Endothelial cell of umbilical vein (primary cell): ENCODE results near the gene RAC2. TPM values are rescaled to one million over a fixed set of nuclear protein-coding genes. Genes with fewer than 3 reads are reported as not detected.

Experiments used
- BruUV-seq: library from RNA; stranded (reverse); fragments of 400-500 nt; replicated peaks from 2 replicates; lab custom pipeline; 2021; lab: Mats Ljungman, UMichigan
- CTCF ChIA-PET: fragments of 300-600, 350-600 bp; sonication (Branson Sonifier 250); formaldehyde crosslinking; loops from one replicate; lab custom pipeline; 2021; ENCODE audit warnings: antibody characterized with exemption, inconsistent platforms; lab: Charles Lee
- POLR2A ChIA-PET: fragments of 300-600, 350-600 bp; sonication (Branson Sonifier 250); formaldehyde crosslinking; loops from one replicate; lab custom pipeline; 2021; ENCODE audit warnings: antibody characterized with exemption, inconsistent platforms; lab: Charles Lee
- DNase-seq: peaks from one replicate; pipeline ENCODE4 v3.0.0-alpha.2; 2011; ENCODE audit warnings: low read depth, low spot score
- FAIRE-seq: peaks from 2 replicates; lab custom pipeline; 2011; peaks lifted over from hg19 to GRCh38; lab: Jason Lieb, UNC
- H2AFZ ChIP-seq: 2 replicates; pipeline ENCODE4 v1.6.0; 2012; ENCODE audit warnings: low read depth, low read length, control low read depth, inconsistent platforms
- H3K27ac ChIP-seq: 2 replicates; pipeline ENCODE4 v1.5.1; 2011; ENCODE audit warnings: low read depth, mild to moderate bottlenecking, control low read depth, low read length, moderate library complexity; ENCODE audit not compliant: insufficient read depth
- H3K27me3 ChIP-seq, 2 experiments: 2 replicates each; pipeline versions ENCODE4 v1.6.0 to v1.6.1; 2011; ENCODE audit warnings: low read length in 2 of 2, mixed read lengths in 1 of 2; ENCODE audit not compliant: control insufficient read depth in 2 of 2, insufficient read depth in 2 of 2
- H3K36me3 ChIP-seq, 2 experiments: 2 replicates in 1 of 2; 3 replicates in 1 of 2; pipeline ENCODE4 v1.5.1; 2011; ENCODE audit warnings: low read length in 2 of 2, mild to moderate bottlenecking in 1 of 2, moderate library complexity in 1 of 2; ENCODE audit not compliant: control insufficient read depth in 2 of 2, insufficient read depth in 2 of 2; ENCODE audit errors: extremely low read depth in 1 of 2
- H3K4me1 ChIP-seq: 3 replicates; pipeline ENCODE4 v1.5.1; 2011; ENCODE audit warnings: mild to moderate bottlenecking, low read length; ENCODE audit not compliant: control insufficient read depth, insufficient read depth; ENCODE audit errors: extremely low read depth
- H3K4me2 ChIP-seq: 2 replicates; pipeline ENCODE4 v1.6.1; 2011; ENCODE audit warnings: low read length, control low read depth, mixed read lengths; ENCODE audit not compliant: insufficient read depth
- H3K4me3 ChIP-seq, 3 experiments: fragments of 200-600 bp in 1 of 3; sonication (generic), shearing (Covaris generic) in 1 of 3; replicated peaks in 1 of 3; 2 replicates each; pipeline ENCODE4 v1.5.1; 2011 to 2016; ENCODE audit warnings: control low read depth in 3 of 3, low read length in 3 of 3, mild to moderate bottlenecking in 2 of 3, inconsistent platforms in 1 of 3, low read depth in 1 of 3, moderate library complexity in 1 of 3; ENCODE audit not compliant: insufficient read depth in 1 of 3
- H3K79me2 ChIP-seq: 2 replicates; pipeline ENCODE4 v1.6.0; 2012; ENCODE audit warnings: low read length, inconsistent platforms; ENCODE audit not compliant: control insufficient read depth, insufficient read depth
- H3K9ac ChIP-seq: replicated peaks from 2 replicates; pipeline ENCODE3; 2011; ENCODE audit warnings: low read length, control low read depth; ENCODE audit not compliant: insufficient read depth; ENCODE audit errors: extremely low read depth
- H3K9me1 ChIP-seq: replicated peaks from 3 replicates; pipeline ENCODE4 v1.6.0; 2011; ENCODE audit warnings: mild to moderate bottlenecking, low read length; ENCODE audit not compliant: control insufficient read depth, insufficient read depth; ENCODE audit errors: extremely low read depth
- H3K9me3 ChIP-seq: replicated peaks from 2 replicates; pipeline ENCODE4 v1.5.1; 2012; ENCODE audit warnings: low read length, inconsistent platforms; ENCODE audit not compliant: control insufficient read depth, insufficient read depth
- H4K20me1 ChIP-seq: replicated peaks from 2 replicates; pipeline ENCODE3; 2011; ENCODE audit warnings: mild to moderate bottlenecking, low read length; ENCODE audit not compliant: control insufficient read depth, insufficient read depth; ENCODE audit errors: extremely low read depth
- CTCF ChIP-seq, 2 donors: IDR thresholded peaks; 1 replicate in 1 of 2; 2 replicates in 1 of 2; pipeline ENCODE4 v1.5.1; 2011; ENCODE audit warnings: low read length in 2 of 2, mild to moderate bottlenecking in 2 of 2, moderate library complexity in 2 of 2, control low read depth in 1 of 2, inconsistent platforms in 1 of 2, low read depth in 1 of 2; ENCODE audit not compliant: insufficient read depth in 1 of 2; ENCODE audit errors: extremely low read depth in 1 of 2
- EZH2 ChIP-seq: IDR thresholded peaks from 2 replicates; pipeline ENCODE4 v1.6.1; 2012; ENCODE audit warnings: borderline replicate concordance, low read depth, mild to moderate bottlenecking, moderate library complexity, low read length, inconsistent platforms; ENCODE audit not compliant: severe bottlenecking
- FOS ChIP-seq: IDR thresholded peaks from 2 replicates; pipeline ENCODE4 v1.6.1; 2011; ENCODE audit warnings: mild to moderate bottlenecking, low read length, moderate library complexity, borderline replicate concordance; ENCODE audit not compliant: insufficient read depth
- POLR2A ChIP-seq: IDR thresholded peaks from 2 replicates; pipeline ENCODE4 v1.6.1; 2012; ENCODE audit warnings: low read depth, mild to moderate bottlenecking, control low read depth, low read length
- POLR2AphosphoS5 ChIP-seq: IDR thresholded peaks from 2 replicates; pipeline ENCODE4 v1.6.1; 2012; ENCODE audit warnings: low read depth, mild to moderate bottlenecking, control low read depth, low read length, moderate library complexity; ENCODE audit not compliant: insufficient read depth
- dilution Hi-C: fragments of 300-500 bp; cut with MboI; formaldehyde crosslinking; loops from one replicate; pipeline ENCODE4 v1.15.0; 2019; ENCODE audit warnings: low sequenced_read_pairs; ENCODE audit not compliant: extremely low pct_ligation_motif_present
- intact Hi-C: fragments of 100-400 bp; cut with micrococcal nuclease; formaldehyde crosslinking; loops from one replicate; pipeline ENCODE4 v1.10.0; 2022
- polyA plus RNA-seq, 4 experiments: library from polyadenylated mRNA; depleted of rRNA in 3 of 4; stranded (reverse) in 3 of 4; unstranded in 1 of 4; fragments of >200 nt; gene quantifications; 2 replicates each; pipeline versions ENCODE4 v1.2.1 to v1.2.3, GENCODE V29; 2011 to 2012; ENCODE audit warnings: missing spikeins in 1 of 4
- total RNA-seq: library from RNA; stranded (reverse); gene quantifications from 2 replicates; pipeline ENCODE4 v1.2.3, GENCODE V29; 2021
- TF ChIP-seq, protein P1 (sequence below): IDR thresholded peaks from 2 replicates; pipeline ENCODE4 v1.6.1; 2011; ENCODE audit not compliant: insufficient read depth, insufficient read length

Gene RAC2
- total and polyA plus RNA-seq, 2 donors (not counting 3 experiments of a cell fraction or from before 2014, with no cell fraction given) = 122 to 181 TPM

- H3K9me3 ChIP-seq = no peaks in the 10 kb centered on the region
- no peak overlapping the region for H3K27ac ChIP-seq
- no peaks in the 10 kb centered on the region for H3K27me3 ChIP-seq
- intact Hi-C loops = no loop called here
- H3K9me1 ChIP-seq = no peaks in the 10 kb centered on the region
- ChIA-PET CTCF (interaction anchor here (0.9 to 2.5 kb wide), 4 partner anchors 10 to 182 kb away, joined by 3 to 12 read pairs (median 6); partner anchors contain the start of gene CYTH4), POLR2A (no interaction called here)
- FAIRE-seq (peak; percentile 73), DNase-seq (no peak)
- BruUV-seq = no TSS peak
- H2AFZ ChIP-seq = peak overlapping the region; percentile 72
- H3K4me1 ChIP-seq = peaks cover 11% of the 10 kb centered on the region
- no peak overlapping the region for H3K4me3 ChIP-seq
- dilution Hi-C loops = no loop called here
- TF ChIP-seq EZH2 (no peak), FOS (peak; percentile 52)
- no peaks in the 10 kb centered on the region for H3K79me2 ChIP-seq
- no peak overlapping the region for H3K4me2 ChIP-seq
- no peaks in the 10 kb centered on the region for H4K20me1 ChIP-seq
- H3K36me3 ChIP-seq = no peaks in the 10 kb centered on the region
- H3K9ac ChIP-seq = no peak overlapping the region
Observed at GRCh38 chr22:37273126-37273845, 29.2 kb upstream of the RAC2 start.

GRCh38 chr22:37270928-37271650 lies 27.0 kb upstream of the RAC2 start:
- Histone ChIP-seq H3K4me2 (no peak overlapping the region), H3K4me3 (no peak overlapping the region), H3K9me3 (no peaks in the 10 kb centered on the region), H2AFZ (peak overlapping the region; percentile 18), H3K4me1 (peaks cover 15% of the 10 kb centered on the region), H3K27me3 (no peaks in the 10 kb centered on the region), H3K79me2 (no peaks in the 10 kb centered on the region), H3K9me1 (no peaks in the 10 kb centered on the region), H3K27ac (no peak overlapping the region), H4K20me1 (no peaks in the 10 kb centered on the region), H3K9ac (no peak overlapping the region), H3K36me3 (no peaks in the 10 kb centered on the region)
- dilution Hi-C loops (no loop called here), intact Hi-C loops (no loop called here)
- no TSS peak for BruUV-seq
- ChIA-PET CTCF (interaction anchor here (0.6 to 5.1 kb wide), 6 partner anchors 9 to 184 kb away, joined by 3 to 31 read pairs (median 3); partner anchors contain the start of gene CYTH4), POLR2A (no interaction called here)
- DNase-seq (peak; percentile 27), FAIRE-seq (peak; percentile 75)
- TF ChIP-seq FOS = peak; percentile 7
- no peak for TF ChIP-seq POLR2A
- TF ChIP-seq POLR2AphosphoS5 = peak; percentile 20
- TF ChIP-seq, protein P1, sequence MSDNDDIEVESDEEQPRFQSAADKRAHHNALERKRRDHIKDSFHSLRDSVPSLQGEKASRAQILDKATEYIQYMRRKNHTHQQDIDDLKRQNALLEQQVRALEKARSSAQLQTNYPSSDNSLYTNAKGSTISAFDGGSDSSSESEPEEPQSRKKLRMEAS = no peak
- no peak for TF ChIP-seq CTCF (IDR thresholded peaks at IDR 0.05; ENCODE audit: extremely low read depth in 1 of 2, insufficient read depth in 1 of 2, low read depth in 1 of 2, low read length in 2 of 2)
- no peak for TF ChIP-seq EZH2
